Kidney (tissue), 14 donors: ENCODE data around the gene LMBR1. TPM values are rescaled to one million over a fixed set of nuclear protein-coding genes. Genes with fewer than 3 reads are reported as not detected.
"Not testable (repeated sequence)": the region's sequence is repeated elsewhere in the genome, so short reads cannot be mapped to it uniquely, and the experiment has no call there.

Experiments used
- DNase-seq, 5 donors: peaks; one replicate each; pipeline ENCODE4 v3.0.0-alpha.2; 2013 to 2020
- FAIRE-seq: peaks from 2 replicates; lab custom pipeline; 2012; peaks lifted over from hg19 to GRCh38; lab: Jason Lieb, UNC
- H3K27ac ChIP-seq, 2 donors: one replicate each; pipeline ENCODE4 v1.7.0; 2013; ENCODE audit warnings: low read depth in 2 of 2, low read length in 2 of 2, inconsistent platforms in 1 of 2
- H3K27me3 ChIP-seq: one replicate; pipeline ENCODE4 v1.7.1; 2013; ENCODE audit warnings: low read length, inconsistent platforms; ENCODE audit not compliant: control insufficient read depth, insufficient read depth
- H3K36me3 ChIP-seq, 3 donors: one replicate each; pipeline versions ENCODE4 v1.7.0 to v1.7.1; 2013; ENCODE audit warnings: low read length in 3 of 3, control low read depth in 1 of 3, inconsistent platforms in 1 of 3; ENCODE audit not compliant: insufficient read depth in 3 of 3, control insufficient read depth in 2 of 3
- H3K4me1 ChIP-seq, 3 donors: one replicate each; pipeline versions ENCODE4 v1.7.0 to v1.7.1; 2013; ENCODE audit warnings: low read length in 3 of 3, inconsistent platforms in 1 of 3, low read depth in 1 of 3; ENCODE audit not compliant: control insufficient read depth in 2 of 3, insufficient read depth in 2 of 3
- H3K4me3 ChIP-seq, 3 donors: one replicate each; pipeline versions ENCODE4 v1.7.0 to v1.8.1; 2013; ENCODE audit warnings: low read length in 3 of 3, control low read depth in 1 of 3, inconsistent platforms in 1 of 3
- H3K9ac ChIP-seq, 3 donors: one replicate each; pipeline versions ENCODE4 v1.7.0 to v1.7.1; 2013; ENCODE audit warnings: low read length in 3 of 3, control low read depth in 1 of 3, inconsistent platforms in 1 of 3
- H3K9me3 ChIP-seq, 3 donors: one replicate each; pipeline versions ENCODE4 v1.7.0 to v1.7.1; 2013; ENCODE audit warnings: low read length in 3 of 3, control low read depth in 1 of 3, inconsistent platforms in 1 of 3; ENCODE audit not compliant: control insufficient read depth in 2 of 3, insufficient read depth in 1 of 3
- intact Hi-C: fragments of 100-400 bp; cut with DNase I; formaldehyde crosslinking; loops from one replicate; pipeline ENCODE4 v1.11.1; 2022
- polyA plus RNA-seq: library from polyadenylated mRNA; stranded (reverse); fragments of 350-450 nt; fragmentation: Illumina TruSeq; extraction: RNeasy Lipid Tissue Mini Kit (QIAGEN cat#74804); gene quantifications from one replicate; pipeline ENCODE4 v1.2.3, GENCODE V29; 2014; ENCODE audit warnings: low read depth, low replicate concordance; ENCODE audit not compliant: insufficient read depth
- total RNA-seq: library from RNA; stranded (reverse); fragmentation: NEBNext Ultra II Directional; extraction: Animal tissue kit (Norgen Biotek cat#: 25700); gene quantifications from one replicate; pipeline ENCODE4 v1.2.1, GENCODE V29; 2021
- TF ChIP-seq, protein P1 (sequence below): IDR thresholded peaks from 3 replicates; pipeline ENCODE4 v1.5.1; 2012; ENCODE audit warnings: mild to moderate bottlenecking, moderate library complexity, borderline replicate concordance; ENCODE audit not compliant: insufficient read depth; ENCODE audit errors: extremely low read depth
- donor health status: control.
- donor health status: control.
- donor health status: control.
- donor health status: control.
- donor health status: control.
- donor health status: DM: yes; HTN: yes; CAD: no.
- donor health status: Normal renal cell carcinoma (clear cell type).

The LMBR1 gene
- total and polyA plus RNA-seq, 2 donors from 2014 or later = 19.6 to 82.6 TPM

DNA sequence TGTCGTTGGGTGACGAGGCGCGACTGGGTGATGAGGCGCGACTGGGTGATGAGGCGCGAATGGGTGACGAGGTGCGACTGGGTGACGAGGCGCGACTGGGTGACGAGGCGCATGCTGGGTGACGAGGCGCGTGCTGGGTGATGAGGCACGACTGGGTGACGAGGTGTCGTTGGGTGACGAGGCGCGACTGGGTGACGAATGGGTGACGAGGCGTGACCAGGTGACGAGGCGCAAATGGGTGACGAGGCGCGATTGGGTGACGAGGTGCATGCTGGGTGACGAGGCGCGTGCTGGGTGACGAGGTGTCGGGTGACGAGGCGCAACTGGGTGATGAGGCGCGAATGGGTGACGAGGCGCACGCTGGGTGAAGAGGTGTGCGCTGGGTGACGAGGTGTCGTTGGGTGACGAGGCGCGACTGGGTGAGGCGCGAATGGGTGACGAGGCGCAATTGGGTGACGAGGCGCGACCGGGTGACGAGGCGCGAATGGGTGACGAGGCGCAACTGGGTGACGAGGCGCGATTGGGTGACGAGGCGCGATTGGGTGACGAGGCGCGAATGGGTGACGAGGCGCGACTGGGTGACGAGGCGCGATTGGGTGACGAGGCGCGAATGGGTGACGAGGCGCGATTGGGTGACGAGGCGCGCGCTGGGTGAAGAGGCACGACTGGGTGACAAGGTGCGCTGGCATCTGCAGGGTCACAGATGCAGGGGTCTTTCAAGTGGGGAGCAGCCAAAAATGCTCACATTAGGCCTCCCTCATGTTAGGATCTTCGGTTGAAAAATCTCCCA lies 48.6 kb upstream of the LMBR1 start:
- intact Hi-C loops = no loop called here
- Histone ChIP-seq H3K9me3 (no peaks in the 10 kb centered on the region), H3K4me3 (no peak overlapping the region), H3K27ac (no peak overlapping the region), H3K9ac (no peak overlapping the region), H3K4me1 (peaks cover 0 to 2% (median 0%) of the 10 kb centered on the region in 3 donors), H3K36me3 (no peaks in the 10 kb centered on the region), H3K27me3 (no peaks in the 10 kb centered on the region)
- TF ChIP-seq, protein P1, sequence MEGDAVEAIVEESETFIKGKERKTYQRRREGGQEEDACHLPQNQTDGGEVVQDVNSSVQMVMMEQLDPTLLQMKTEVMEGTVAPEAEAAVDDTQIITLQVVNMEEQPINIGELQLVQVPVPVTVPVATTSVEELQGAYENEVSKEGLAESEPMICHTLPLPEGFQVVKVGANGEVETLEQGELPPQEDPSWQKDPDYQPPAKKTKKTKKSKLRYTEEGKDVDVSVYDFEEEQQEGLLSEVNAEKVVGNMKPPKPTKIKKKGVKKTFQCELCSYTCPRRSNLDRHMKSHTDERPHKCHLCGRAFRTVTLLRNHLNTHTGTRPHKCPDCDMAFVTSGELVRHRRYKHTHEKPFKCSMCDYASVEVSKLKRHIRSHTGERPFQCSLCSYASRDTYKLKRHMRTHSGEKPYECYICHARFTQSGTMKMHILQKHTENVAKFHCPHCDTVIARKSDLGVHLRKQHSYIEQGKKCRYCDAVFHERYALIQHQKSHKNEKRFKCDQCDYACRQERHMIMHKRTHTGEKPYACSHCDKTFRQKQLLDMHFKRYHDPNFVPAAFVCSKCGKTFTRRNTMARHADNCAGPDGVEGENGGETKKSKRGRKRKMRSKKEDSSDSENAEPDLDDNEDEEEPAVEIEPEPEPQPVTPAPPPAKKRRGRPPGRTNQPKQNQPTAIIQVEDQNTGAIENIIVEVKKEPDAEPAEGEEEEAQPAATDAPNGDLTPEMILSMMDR = no peak
- FAIRE-seq = no peak
- peak in 1 of 5 donors; percentile 49 for DNase-seq

DNA sequence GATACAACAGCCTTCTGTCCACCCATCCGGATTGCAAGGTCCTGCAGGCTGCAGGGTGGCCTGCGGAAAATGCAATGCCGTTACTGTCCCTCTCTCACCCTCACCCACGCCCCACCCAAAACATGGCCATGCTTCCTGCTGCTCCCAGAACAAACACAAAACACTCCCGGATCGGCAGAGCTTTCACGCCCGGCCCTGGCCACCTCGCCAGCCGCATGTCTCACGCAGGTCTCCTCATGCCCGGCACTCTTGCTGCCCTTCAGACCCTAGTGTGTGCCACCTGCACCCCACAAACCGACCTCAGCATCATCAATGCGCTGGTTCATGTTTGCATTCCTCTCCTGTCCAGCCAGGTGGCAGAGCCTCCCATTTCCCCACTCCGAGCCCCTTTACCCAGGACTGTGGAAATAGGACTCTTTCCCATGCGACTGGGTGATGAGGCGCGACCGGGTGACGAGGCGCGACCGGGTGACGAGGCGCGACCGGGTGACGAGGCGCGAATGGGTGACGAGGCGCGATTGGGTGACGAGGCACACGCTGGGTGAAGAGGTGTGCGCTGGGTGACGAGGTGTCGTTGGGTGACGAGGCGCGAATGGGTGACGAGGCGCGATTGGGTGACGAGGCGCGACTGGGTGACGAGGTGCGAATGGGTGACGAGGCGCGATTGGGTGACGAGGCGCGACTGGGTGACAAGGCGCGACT lies 47.6 kb upstream of the LMBR1 start:
- FAIRE-seq = no peak
- no peaks in the 10 kb centered on the region for H3K36me3 ChIP-seq
- TF ChIP-seq, protein P1 = no peak
- DNase-seq = no peak
- H3K27me3 ChIP-seq = no peaks in the 10 kb centered on the region
- H3K9ac ChIP-seq = no peak overlapping the region
- H3K4me3 ChIP-seq = no peak overlapping the region
- peaks cover 0 to 2% (median 0%) of the 10 kb centered on the region in 3 donors for H3K4me1 ChIP-seq
- no peaks in the 10 kb centered on the region for H3K9me3 ChIP-seq
- no peak overlapping the region for H3K27ac ChIP-seq
- intact Hi-C loops = no loop called here

DNA sequence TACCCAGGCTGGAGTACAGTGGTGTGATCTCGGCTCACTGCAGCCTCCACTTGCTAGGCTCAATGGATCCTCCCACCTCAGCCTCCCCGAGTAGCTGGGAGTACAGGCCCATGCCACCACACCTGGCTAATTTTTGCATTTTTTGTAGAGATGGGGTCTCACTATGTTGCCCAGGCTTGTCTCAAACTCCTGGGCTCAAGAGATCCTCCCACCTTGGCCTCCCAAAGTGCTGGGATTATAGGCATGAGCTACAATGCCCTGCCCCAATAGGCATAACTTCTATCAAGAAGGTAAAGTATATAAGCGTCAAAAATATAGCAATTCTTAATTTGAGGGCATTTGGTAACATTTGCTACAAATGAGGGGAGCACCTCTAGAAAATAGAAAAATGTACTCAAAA lies 43.8 kb upstream of the LMBR1 start:
- H3K9ac ChIP-seq, H3K36me3 ChIP-seq, intact Hi-C loops, H3K27ac ChIP-seq, H3K9me3 ChIP-seq, DNase-seq, H3K4me3 ChIP-seq, H3K27me3 ChIP-seq, H3K4me1 ChIP-seq, FAIRE-seq: not testable (repeated sequence)

DNA sequence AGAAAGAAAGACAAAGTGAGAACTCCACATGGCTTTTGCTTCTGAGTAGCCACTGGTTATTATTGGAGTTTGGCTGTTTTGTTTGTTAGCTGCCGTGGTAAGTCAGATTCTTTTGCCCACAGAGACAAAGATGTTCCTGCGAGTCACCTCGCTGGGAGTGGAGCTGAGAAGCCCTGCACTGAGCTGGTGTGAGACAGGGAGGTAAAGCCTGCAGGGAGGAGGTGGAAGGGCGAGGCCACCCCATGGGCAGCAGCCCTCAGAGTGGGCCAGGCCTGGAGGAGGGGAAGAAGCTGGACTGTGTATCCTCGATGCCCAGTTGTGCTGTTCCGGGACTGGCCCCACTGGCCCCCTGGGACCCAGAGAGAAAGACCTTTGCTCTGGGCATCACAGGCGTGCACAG lies 42.3 kb upstream of the LMBR1 start:
- DNase-seq (no peak), FAIRE-seq (no peak)
- Histone ChIP-seq H3K27me3 (no peaks in the 10 kb centered on the region), H3K4me3 (no peak overlapping the region), H3K9ac (no peak overlapping the region), H3K4me1 (no peaks in the 10 kb centered on the region), H3K27ac (no peak overlapping the region), H3K9me3 (no peaks in the 10 kb centered on the region), H3K36me3 (no peaks in the 10 kb centered on the region)
- intact Hi-C loops = no loop called here
- TF ChIP-seq, protein P1 = no peak
